ENCODE measurements around the gene CDCP1.
A peak's percentile ranks its signal among the peaks of the same experiment; 100 is the strongest.

The CDCP1 gene

DNA sequence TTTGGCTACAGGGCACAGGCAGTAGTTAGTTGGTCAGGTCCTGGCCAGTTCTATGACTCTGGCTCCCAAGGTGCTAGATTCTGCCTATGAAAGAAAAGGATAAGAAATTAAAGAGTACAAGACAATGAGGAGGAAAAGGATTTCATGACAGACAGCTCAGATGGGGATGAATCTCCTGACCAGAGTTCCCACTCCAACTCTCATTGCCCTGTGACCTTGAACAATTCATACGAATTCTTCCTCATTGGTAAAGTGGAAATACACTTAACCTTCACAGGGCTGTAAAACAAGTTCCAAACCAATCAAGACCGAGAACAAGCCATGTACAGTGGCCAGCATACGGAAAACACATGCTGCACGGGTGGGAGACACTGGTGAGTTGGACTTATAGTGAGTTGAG is 96.4 kb downstream of the CDCP1 start:
- DNase-seq: no peak

DNA sequence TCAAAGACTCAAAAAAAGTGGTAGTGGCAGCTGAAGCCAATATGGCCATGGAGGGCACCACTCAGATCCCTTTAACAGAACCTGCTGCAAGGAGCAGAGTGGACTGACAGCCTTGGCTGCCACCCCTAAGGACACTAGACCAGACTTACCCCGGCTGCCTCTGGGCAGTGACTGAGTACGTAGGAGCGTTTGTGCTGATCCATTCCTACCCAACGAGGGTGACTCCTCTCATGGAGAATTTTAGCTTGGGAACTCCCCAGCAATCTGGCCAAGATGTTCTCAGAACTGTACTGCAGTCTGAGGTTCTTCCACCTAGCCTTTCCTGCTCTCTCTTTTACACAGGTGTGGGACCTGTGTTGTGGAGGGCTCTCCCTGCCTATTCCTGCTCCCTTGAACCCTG is 97.9 kb downstream of the CDCP1 start:
- DNase-seq: no peak

DNA sequence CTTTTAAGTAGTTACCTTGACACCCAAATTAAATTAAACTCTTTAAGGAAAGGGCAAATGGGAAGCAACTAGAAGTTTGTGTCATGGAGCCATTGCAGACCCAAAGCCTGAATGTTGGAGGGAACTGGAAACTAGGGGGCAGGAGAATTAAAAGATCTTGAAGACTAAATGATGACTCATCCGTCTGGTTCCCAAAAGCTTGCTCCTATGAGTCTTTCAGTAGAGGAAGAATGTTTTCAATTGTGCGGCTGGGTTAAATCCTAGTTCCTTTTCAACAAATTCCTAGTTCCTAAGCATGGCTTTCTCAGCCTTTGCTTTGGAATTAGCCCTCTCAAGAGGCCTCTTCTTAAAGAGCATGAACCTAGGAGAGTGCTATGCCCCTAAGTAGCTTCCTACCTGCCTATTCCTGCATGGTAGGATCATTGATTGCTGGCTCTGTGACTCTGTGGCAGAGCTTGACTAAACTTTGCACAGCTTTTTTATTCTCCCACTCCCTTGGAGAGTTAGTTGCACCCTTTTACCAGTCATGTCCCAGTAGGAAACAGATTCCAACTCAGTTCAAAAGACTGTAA is 102.4 kb downstream of the CDCP1 start:
- no peak for DNase-seq

DNA sequence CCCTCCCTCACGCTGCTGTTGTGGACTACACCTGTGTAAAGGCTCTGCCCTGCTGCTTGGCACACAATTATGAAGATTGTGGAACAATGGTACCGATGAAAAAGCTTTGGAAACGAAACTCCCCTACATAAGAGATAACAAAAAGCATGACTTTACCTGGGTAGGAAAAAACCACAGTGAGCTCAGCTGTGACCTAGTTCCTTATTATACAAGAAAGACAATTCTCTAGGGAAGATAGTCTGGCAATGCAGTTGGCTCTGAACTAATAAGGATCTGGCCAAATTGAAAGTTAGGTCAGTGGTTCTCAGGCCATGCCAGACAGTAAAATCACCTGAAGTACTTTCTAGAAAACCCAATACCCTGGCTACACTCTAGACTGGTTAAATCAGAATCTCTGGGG is 104.0 kb downstream of the CDCP1 start:
- no peak for DNase-seq

DNA sequence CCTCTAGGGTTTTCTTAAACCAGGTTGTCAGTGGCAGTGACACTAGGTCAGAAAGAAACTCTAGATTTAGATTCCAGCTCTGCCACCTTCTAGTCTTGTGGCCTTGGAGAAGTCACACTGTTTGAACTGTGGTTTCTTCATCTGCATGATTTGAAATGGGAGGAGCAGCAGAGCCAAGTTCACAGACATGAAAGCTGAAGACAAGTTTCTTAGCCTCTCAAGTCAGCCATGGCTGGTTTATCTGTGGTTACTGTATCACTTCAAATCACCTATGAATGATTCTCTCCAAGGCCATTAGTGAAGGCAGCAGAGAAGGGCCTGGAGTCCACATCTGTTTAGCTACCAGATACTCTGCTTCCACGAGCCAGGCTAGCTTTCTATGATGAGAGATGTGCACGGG is 104.5 kb downstream of the CDCP1 start:
- DNase-seq: no peak

DNA sequence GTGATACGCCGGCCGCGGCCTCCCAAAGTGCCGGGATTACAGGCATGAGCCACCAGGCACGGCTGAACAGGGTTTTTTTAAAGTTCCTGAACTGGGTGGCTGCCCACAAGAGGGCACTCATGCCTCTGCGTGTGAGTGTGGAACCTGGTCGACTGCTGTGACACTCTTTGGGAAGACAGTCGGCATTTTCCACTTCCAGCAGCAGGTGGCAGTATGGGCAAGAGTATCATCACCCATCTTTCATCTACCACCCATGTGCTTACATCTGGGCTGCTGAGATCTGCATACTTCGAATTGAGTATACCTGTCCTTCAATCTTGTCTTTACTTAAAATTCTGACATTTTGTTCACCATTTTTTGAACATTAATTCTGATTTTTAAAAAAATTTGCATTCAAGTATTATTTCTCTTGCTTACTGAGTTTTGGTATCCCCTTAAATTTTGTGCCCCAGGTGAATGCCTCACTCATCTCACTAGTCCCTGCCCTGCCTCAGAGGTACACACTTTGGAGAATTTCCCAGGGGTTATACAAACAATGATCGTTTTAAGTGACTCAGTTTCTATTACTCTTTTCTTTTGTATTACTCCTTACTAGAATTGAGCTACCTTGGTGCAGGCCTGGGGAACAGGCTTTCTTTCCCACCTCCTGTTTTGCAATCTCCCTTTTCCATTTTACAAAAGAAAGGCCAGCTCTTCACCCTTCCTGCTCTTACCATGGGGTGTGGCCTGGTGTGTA is 108.3 kb downstream of the CDCP1 start:
- peak; percentile 92 for DNase-seq

DNA sequence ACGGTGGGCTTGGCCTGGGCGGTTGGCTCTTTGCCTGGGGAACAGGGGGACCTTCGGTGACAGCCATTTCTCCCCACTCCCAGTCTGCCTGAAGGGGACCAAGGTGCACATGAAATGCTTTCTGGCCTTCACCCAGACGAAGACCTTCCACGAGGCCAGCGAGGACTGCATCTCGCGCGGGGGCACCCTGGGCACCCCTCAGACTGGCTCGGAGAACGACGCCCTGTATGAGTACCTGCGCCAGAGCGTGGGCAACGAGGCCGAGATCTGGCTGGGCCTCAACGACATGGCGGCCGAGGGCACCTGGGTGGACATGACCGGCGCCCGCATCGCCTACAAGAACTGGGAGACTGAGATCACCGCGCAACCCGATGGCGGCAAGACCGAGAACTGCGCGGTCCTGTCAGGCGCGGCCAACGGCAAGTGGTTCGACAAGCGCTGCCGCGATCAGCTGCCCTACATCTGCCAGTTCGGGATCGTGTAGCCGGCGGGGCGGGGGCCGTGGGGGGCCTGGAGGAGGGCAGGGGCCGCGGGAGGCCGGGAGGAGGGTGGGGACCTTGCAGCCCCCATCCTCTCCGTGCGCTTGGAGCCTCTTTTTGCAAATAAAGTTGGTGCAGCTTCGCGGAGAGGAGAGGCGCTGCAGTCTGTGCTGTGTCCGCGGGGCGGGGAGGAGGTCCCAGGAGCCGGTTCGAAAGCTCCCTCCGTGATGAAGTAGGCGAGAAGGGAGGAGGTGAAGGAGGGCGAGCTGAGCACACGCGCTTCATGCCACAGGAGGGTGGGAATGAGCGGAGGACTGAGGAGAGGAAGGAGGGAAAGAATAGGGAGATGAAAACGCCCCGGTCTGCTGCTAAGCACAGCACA is 110.5 kb downstream of the CDCP1 start:
- DNase-seq: peak; percentile 29

DNA sequence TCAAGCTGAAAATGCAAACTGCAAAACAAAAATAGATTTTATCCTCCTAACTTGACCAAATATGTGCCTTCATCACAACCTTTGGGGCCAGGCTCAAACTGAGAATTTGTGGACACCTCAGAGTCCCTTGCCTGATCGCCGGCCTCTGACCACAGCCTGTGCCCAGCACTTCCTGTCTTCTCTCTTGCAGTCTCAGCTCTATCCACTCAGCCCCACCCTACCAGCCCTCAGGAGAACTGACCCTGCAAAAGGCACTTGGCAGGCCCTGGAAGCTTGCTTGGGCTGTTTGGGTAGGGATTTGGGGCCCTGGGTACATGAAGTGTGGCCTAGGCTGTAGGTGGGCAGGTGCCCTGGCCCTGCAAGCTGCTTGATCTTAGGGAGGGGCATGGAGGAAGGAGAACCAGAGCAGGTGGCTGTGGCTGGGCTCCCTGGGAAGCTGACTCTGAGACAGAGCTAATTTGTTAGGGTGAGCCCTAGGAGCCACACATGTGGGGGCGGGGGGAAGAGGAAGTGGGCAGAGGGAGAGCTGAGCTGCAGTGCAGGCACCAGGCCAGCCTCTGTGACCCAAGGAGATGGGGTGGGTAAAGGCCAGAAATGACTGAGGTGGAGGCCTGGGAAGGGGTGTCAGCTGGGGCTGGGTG is 111.4 kb downstream of the CDCP1 start:
- DNase-seq: peak; percentile 26

DNA sequence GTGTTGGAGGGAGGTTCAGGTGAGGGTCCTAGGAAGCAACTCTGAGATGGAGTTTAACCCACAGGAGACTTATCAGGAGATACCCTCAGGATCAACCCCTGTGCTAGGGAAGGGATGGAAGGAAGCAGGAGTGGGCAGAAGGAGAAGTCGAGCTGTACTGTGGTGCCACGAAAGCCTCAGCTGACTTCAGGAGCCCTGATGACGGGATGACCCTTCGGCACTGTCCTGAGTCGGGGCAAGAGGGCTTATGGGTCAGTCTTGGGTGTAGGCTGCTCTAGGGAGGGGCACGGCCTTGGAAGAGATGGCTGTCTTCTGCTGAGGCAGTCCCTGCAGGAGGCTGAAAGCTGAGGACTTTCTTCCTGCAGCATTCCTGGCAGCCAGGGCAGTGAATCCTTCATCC is 112.4 kb downstream of the CDCP1 start:
- DNase-seq: no peak

Data from activated naive CD4-positive, alpha-beta T cell treated with Interleukin-2 at 50 U/mL for 16 hours (primary cell).